Measurements from ENCODE around the gene NKX6-2. TPM values are rescaled to one million over a fixed set of nuclear protein-coding genes. Genes with fewer than 3 reads are reported as not detected.

Gene NKX6-2
- total RNA-seq, 2 experiments from 2014 or later: not detected

DNA sequence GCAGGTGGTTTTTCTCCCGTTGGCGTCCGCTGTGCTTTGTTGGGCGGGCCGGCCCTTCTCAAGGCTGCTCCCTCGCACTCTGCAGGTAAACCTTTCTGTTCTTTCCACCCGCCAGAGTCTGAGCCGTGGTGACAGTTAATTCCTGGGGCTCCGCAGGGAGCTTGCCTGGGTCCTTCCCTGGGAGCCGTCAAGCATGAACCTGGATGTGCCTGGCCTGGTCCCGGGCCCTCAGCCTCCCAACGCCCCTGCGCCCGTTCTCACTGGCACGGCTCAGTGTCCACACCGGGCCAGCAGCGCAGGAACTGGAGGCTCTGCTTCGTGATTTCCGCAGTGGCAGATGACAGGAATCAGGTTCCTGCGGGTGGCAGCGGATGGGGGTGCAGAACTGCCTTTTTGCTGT lies 10.9 kb upstream of the NKX6-2 start:
- Histone ChIP-seq H3K36me3 (ENCODE audit: insufficient read depth, low read length) (no peaks in the 10 kb centered on the region), H3K4me3 (ENCODE audit: low read length) (no peak overlapping the region), H3K27me3 (ENCODE audit: control insufficient read depth in 1 of 2, insufficient read depth in 2 of 2, low read length in 2 of 2) (no peaks in the 10 kb centered on the region), H3K9me3 (ENCODE audit: control insufficient read depth in 1 of 2, insufficient read depth in 1 of 2, low read length in 2 of 2) (peaks cover 0 to 25% of the 10 kb centered on the region in 2 experiments), H3K4me1 (ENCODE audit: insufficient read depth, low read length) (no peaks in the 10 kb centered on the region), H3K27ac (ENCODE audit: low read depth in 1 of 2, low read length in 2 of 2) (no peak overlapping the region)
- Mint-ChIP-seq H3K4me3 (no peak overlapping the region), H3K9me3 (no peaks in the 10 kb centered on the region), H3K27me3 (peaks cover 4% of the 10 kb centered on the region), H3K27ac (no peak overlapping the region), H3K36me3 (ENCODE audit: low read depth) (no peaks in the 10 kb centered on the region), H3K4me1 (ENCODE audit: low read depth) (no peaks in the 10 kb centered on the region)
- ChIA-PET POLR2A (no interaction called here), CTCF (no interaction called here)
- TF ChIP-seq, protein P1, sequence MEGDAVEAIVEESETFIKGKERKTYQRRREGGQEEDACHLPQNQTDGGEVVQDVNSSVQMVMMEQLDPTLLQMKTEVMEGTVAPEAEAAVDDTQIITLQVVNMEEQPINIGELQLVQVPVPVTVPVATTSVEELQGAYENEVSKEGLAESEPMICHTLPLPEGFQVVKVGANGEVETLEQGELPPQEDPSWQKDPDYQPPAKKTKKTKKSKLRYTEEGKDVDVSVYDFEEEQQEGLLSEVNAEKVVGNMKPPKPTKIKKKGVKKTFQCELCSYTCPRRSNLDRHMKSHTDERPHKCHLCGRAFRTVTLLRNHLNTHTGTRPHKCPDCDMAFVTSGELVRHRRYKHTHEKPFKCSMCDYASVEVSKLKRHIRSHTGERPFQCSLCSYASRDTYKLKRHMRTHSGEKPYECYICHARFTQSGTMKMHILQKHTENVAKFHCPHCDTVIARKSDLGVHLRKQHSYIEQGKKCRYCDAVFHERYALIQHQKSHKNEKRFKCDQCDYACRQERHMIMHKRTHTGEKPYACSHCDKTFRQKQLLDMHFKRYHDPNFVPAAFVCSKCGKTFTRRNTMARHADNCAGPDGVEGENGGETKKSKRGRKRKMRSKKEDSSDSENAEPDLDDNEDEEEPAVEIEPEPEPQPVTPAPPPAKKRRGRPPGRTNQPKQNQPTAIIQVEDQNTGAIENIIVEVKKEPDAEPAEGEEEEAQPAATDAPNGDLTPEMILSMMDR (IDR thresholded peaks at IDR 0.05): no peak
- DNase-seq (no peak), ATAC-seq (ENCODE audit: poor library complexity) (no peak)
- intact Hi-C loops (cut with DNase I, micrococcal nuclease): no loop called here

DNA sequence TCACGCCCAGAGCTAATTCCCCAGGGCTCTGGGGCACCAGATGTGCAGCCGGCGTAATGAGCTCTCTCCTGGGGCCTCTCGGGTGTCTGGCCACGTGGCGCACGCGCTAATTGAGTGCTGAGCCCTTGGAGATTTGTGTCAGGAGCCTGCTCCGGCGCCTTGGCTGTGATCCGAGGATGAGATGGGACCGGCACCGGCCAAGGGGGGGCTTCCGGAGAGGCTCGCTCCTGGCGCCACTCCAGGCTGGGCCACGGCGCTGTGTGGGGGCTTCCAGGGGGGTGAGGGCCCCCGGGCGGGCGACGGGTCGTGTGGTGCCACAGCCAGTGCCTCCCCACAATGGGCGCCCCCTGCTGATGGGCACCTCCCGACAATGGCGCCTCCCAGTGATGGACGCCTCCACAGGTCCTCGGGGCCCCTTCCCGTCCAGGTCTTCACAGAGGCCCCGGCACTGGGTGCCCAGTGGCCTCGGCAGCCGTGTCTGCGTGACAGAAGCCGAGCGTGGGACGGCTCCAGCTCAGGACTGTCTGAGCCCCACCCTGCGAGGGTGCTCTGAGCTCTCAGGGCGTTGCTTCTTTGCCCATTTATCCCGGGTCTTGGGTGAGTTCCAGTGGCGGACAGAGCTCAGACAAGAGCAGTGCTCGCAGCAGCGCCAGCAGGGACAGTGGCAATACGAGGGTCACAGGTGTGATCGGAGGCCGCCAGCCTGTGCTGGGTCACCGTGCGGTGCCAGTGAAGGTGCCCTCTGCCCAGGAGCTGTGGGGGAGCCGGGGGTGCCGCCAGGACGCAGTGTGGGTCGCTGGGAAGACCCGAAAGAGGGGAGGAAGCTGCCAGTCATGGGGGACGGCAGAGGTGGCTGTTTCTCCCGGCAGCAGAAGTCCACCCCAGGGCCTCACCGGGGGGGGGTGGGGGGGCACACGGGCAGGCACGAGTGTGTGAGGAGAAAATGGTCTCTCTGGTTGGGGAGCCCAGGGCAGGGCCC lies 8.2 kb upstream of the NKX6-2 start:
- TF ChIP-seq, protein P1 (IDR thresholded peaks at IDR 0.05): no peak
- no peak overlapping the region for H3K27ac Mint-ChIP-seq
- ChIA-PET CTCF (no interaction called here), POLR2A (no interaction called here)
- ATAC-seq (ENCODE audit: poor library complexity) (no peak), DNase-seq (no peak)
- peaks cover 0 to 22% of the 10 kb centered on the region in 2 experiments for H3K9me3 ChIP-seq (ENCODE audit: control insufficient read depth in 1 of 2, insufficient read depth in 1 of 2, low read length in 2 of 2)
- H3K9me3 Mint-ChIP-seq: no peaks in the 10 kb centered on the region
- intact Hi-C loops (cut with DNase I, micrococcal nuclease): no loop called here
- peaks cover 9% of the 10 kb centered on the region for H3K27me3 Mint-ChIP-seq
- H3K4me3 Mint-ChIP-seq: no peak overlapping the region
- H3K4me1 Mint-ChIP-seq (ENCODE audit: low read depth): no peaks in the 10 kb centered on the region
- no peaks in the 10 kb centered on the region for H3K36me3 Mint-ChIP-seq (ENCODE audit: low read depth)
- H3K27me3 ChIP-seq (ENCODE audit: control insufficient read depth in 1 of 2, insufficient read depth in 2 of 2, low read length in 2 of 2): peaks cover 6 to 20% of the 10 kb centered on the region in 2 experiments
- no peak overlapping the region for H3K4me3 ChIP-seq (ENCODE audit: low read length)
- H3K36me3 ChIP-seq (ENCODE audit: insufficient read depth, low read length): no peaks in the 10 kb centered on the region
- no peak overlapping the region for H3K27ac ChIP-seq (ENCODE audit: low read depth in 1 of 2, low read length in 2 of 2)
- H3K4me1 ChIP-seq (ENCODE audit: insufficient read depth, low read length): no peaks in the 10 kb centered on the region

DNA sequence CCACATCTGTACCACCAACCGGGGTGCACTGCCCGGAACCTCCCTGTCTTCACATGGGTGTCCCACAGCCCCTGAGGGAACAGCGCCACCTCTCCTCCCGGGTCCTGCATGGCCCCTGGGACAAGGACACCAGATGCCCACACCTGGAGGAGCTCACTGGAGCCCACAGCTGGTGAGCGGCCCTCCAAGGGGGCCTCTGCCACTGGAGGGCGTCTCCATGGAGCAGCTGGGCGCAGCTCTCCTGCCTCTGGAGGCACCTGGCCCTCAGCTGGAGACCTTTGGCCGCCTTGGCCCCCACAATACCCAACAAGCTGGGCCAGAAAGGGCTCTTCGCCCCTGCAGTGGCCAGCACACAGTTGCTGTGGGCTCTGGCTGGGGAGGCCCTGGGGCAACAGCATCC lies 7.3 kb upstream of the NKX6-2 start:
- H3K4me3 ChIP-seq (ENCODE audit: low read length): no peak overlapping the region
- ChIA-PET POLR2A (no interaction called here), CTCF (no interaction called here)
- no peaks in the 10 kb centered on the region for H3K36me3 ChIP-seq (ENCODE audit: insufficient read depth, low read length)
- no peak for DNase-seq
- peaks cover 0 to 27% of the 10 kb centered on the region in 2 experiments for H3K9me3 ChIP-seq (ENCODE audit: control insufficient read depth in 1 of 2, insufficient read depth in 1 of 2, low read length in 2 of 2)
- Mint-ChIP-seq H3K9me3 (no peaks in the 10 kb centered on the region), H3K4me3 (no peak overlapping the region), H3K27me3 (peaks cover 9% of the 10 kb centered on the region), H3K4me1 (ENCODE audit: low read depth) (no peaks in the 10 kb centered on the region), H3K36me3 (ENCODE audit: low read depth) (no peaks in the 10 kb centered on the region), H3K27ac (no peak overlapping the region)
- intact Hi-C loops (cut with DNase I, micrococcal nuclease): no loop called here
- ATAC-seq (ENCODE audit: poor library complexity): no peak
- TF ChIP-seq, protein P1 (IDR thresholded peaks at IDR 0.05): no peak
- H3K27ac ChIP-seq (ENCODE audit: low read depth in 1 of 2, low read length in 2 of 2): no peak overlapping the region
- peaks cover 12 to 29% of the 10 kb centered on the region in 2 experiments for H3K27me3 ChIP-seq (ENCODE audit: control insufficient read depth in 1 of 2, insufficient read depth in 2 of 2, low read length in 2 of 2)
- H3K4me1 ChIP-seq (ENCODE audit: insufficient read depth, low read length): no peaks in the 10 kb centered on the region
